ENCODE results near the gene LY6G6F.

LY6G6F gene, protein sequence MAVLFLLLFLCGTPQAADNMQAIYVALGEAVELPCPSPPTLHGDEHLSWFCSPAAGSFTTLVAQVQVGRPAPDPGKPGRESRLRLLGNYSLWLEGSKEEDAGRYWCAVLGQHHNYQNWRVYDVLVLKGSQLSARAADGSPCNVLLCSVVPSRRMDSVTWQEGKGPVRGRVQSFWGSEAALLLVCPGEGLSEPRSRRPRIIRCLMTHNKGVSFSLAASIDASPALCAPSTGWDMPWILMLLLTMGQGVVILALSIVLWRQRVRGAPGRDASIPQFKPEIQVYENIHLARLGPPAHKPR

GRCh38 chr6:31706599-31706998 lies at the start of gene LY6G6F:
LY6G6F (plus strand) TSS chr6:31706866; CDS start chr6:31706907, 41 bp downstream.
- no peak for DNase-seq

DNA sequence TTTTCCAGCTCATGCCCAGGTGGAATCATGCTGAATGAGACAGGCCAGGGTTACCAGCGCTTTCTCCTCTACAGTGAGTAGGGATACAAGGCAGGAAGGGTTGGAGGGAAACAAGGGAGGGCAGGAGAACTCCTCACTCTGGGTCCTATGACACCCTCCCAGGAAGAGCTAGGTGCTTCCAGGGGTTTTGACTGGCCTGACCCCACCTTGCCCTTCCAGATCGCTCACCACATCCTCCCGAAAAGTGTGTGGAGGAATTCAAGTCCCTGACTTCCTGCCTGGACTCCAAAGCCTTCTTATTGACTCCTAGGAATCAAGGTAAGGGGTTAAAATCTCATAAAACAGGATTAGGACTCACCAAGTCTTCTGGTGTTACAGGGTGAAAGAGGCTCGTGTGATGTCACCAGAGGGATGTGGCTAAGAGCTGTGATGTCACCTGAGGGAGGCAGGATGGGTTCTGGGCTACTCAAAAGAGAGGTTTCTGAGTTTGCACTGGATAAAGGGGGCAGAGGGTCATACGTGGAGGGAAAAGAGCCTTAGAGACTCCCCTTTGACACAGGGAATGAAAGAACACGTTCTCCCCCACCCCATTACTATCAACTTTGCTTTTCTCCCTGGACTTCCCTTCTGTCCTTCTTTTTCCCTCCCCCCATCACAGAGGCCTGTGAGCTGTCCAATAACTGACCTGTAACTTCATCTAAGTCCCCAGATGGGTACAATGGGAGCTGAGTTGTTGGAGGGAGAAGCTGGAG lies 49.1 kb upstream of the LY6G6F start:
- no peak for DNase-seq

DNA sequence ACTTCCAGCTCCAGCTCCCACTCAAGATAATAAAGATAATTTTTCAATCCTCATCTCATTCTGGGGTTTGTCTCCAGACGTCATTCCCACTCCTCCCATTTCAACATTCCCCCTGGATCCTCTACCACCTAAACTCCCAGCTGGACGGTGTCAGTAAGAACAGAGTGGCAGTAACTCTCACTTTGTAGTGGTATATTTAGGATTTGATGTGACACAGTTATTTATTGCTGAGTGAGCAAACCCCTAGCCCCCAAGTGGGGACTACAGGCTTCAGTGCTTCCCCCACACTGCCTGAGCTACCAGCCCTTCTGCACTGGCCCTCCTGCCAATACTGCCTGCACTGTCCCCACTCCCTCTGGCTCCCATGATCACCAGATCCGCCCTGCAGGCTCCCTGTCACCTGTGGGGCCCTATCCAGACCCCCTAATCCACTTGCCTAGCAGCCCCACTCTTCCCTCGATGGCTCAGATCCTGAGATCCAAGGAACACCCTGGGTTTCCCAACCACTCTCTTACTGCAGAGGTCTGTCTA lies 48.4 kb upstream of the LY6G6F start:
- DNase-seq, result no peak

- no peak for DNase-seq
Measured at GRCh38 chr6:31658983-31659648, 47.5 kb upstream of the LY6G6F start.

- no peak for DNase-seq
Measured at GRCh38 chr6:31659649-31660380, 46.9 kb upstream of the LY6G6F start.

- DNase-seq, result peak; percentile 14 to 40
Measured at GRCh38 chr6:31660381-31661261, 46.0 kb upstream of the LY6G6F start, which contains the start of gene C6orf47. C6orf47 (minus strand) TSS chr6:31660778; CDS start chr6:31659947, 831 bp downstream.

DNA sequence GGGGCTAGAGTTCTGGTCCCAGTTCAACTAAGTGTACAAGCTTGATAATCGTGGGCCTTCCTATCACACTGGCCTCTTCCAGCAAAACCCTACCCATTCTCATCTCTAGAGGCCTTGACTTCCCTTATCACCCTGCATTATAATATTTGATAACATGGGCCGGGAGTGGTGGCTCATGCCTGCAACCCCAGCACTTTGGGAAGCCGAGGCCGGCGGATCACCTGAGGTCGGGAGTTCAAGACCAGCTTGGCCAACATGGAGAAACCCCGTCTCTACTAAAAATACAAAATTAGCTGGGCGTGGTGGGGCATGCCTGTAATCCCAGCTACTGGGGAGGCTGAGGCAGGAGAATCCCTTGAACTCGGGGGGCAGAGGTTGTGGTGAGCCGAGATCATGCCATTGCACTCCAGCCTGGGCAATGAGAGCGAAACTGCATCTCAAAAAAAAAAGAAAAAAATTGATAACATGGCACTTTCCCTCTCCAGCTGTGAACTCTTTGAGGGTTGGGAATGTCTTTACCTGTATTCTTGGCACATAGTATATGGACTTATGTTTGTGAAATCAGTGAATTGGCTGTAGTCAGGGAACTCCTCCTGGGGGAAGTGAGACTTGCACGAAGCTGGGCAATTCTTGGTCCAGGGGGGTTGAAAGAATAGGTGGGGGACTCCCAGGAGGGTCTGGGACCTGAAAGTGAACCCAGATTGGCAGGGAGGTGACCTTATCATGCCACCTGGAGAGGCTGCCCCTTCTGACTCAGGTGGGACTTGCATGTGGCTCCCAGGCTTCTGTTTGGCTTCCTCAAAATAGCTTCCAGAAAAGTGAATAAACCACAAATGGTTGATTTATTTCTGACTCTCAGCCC lies 45.2 kb upstream of the LY6G6F start:
- no peak for DNase-seq

GRCh38 chr6:31662124-31662723 lies 44.4 kb upstream of the LY6G6F start:
- no peak for DNase-seq

GRCh38 chr6:31663126-31663960 lies 43.3 kb upstream of the LY6G6F start:
- no peak for DNase-seq

DNA sequence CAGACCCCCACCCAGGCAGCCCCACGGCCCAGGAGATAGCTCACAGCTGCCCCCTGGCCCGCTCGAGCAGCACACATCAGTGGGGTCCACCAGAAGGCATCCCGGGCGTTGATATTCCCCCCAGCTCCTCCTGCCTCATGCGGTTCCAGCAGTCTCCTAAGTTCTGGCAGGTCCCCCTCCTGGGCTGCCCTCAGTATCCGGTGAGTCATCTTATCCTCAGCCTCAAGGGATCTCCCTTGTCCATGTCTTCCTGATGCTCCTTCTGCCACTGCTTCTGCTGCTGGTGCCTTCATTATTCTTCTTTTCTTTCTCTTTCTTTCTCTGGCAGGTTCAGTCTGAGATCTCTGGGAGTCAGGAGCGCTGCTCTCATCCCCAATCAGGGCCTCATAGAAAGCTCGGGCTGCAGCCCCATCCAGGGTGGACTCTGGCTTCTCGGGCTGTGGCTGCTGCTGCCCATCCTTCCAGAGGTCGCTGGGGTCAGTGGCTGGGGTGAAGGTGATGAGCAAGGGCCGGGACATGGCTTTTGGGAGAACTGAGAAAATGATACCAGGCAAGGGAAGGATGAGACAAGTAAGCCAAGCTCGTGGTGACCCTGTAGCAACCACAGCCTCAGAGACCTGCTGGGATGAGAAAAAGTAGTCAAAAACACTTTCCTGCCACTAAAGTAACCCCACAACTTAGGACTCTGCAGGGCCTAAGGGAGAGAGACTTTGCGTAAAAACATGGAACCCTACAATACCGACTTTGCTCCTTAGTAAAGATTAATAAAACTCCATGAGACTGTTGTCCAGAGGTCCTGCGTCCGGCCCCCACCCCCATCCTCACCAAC lies 42.5 kb upstream of the LY6G6F start:
- no peak for DNase-seq

GRCh38 chr6:31664790-31665500 lies 41.7 kb upstream of the LY6G6F start, which contains the start of gene GPANK1:
GPANK1 (minus strand) TSS chr6:31664997; CDS start chr6:31664478, 519 bp downstream.
- DNase-seq, result peak; percentile 71 to 73

DNA sequence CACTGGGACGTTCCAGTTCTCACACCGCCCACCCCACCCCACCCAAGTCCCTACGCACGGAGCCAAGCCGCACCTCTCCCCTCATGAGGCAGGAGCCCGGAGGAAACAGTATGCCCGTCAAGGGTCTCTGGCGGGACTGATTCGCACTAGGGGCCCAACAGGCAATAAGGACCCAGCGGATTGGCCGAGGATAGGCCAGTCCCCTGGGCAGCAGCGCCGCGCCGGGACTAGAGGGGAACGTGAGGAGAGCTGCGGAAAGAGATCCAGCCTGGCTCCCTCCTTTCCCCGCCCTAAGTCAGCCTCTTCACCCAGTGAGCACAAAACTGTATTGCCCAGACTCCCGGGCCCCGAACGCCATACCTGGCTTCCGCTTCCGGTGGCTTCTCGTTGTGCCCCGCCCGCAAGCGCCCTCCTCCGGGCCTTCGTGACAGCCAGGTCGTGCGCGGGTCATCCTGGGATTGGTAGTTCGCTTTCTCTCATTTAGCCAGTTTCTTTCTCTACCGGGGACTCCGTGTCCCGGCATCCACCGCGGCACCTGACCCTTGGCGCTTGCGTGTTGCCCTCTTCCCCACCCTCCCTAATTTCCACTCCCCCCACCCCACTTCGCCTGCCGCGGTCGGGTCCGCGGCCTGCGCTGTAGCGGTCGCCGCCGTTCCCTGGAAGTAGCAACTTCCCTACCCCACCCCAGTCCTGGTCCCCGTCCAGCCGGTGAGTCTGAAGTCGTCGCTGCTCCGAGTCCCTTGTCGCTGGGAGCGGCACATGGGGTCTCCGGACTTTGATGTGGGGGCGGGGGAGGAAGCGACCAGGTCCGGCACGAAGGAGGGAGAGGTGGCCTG lies 40.9 kb upstream of the LY6G6F start, which contains the start of gene CSNK2B:
TSS of gene CSNK2B (plus strand) at position 580 of the 836 bp plus-strand sequence. CDS start 752 bp downstream, outside the sequence.
- DNase-seq, result peak; percentile 96

GRCh38 chr6:31666337-31666965 lies 40.2 kb upstream of the LY6G6F start:
- no peak for DNase-seq

DNA sequence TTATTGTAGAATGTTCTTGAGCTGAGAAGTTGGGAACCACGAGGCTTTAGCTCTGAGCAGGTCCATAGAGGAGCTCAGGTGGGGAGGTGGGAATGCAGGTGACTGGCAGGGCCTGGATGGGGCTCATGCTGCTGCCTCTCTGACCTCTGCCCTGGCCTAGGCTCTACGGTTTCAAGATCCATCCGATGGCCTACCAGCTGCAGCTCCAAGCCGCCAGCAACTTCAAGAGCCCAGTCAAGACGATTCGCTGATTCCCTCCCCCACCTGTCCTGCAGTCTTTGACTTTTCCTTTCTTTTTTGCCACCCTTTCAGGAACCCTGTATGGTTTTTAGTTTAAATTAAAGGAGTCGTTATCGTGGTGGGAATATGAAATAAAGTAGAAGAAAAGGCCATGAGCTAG lies 37.0 kb upstream of the LY6G6F start, which contains the start of gene LY6G5B:
TSS of gene LY6G5B (plus strand) at position 301 of the 400 bp plus-strand sequence. CDS start 975 bp downstream, outside the sequence.
- no peak for DNase-seq

DNA sequence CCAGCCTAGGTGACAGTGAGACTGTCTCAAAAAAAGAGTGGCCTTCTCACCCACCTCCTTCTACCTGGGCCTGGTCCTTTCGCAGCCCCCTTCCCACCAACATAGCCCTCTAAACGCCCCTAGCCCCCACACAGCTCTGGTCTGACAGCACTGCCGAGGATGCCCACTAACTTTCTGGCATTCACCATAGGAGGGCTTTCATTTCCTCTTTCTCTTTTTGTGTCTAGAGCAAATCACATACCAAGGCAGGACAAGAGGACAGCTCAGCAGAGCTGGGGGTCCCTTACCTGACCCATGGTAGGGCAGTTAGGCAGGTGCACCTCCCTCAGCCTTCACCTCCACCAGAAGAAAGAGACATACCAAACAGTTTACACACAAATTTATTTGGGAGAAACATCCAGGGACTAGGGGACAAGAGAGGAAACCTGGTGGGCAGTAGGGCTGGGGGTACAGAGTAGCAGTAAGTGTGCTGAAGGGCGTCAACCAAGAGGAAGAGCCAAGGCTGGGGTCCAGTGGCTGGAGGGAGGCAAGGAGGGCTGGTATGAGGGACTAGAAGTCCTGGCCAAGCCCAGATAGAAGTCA lies 30.3 kb upstream of the LY6G6F start:
- DNase-seq, result no peak

All from bone marrow (tissue), 2 donors.